ENCODE results near the gene HDC. TPM values are rescaled to one million over a fixed set of nuclear protein-coding genes. Genes with fewer than 3 reads are reported as not detected.

HDC gene
- polyA plus RNA-seq (2011; rRNA removed) (not detected in 2 replicates), polyA minus RNA-seq (2011; rRNA and poly(A)+ RNA removed) (not detected in 2 replicates)

- CTCF ChIA-PET, result no interaction called here
- Histone ChIP-seq H3K4me3 (ENCODE audit: low read depth, low read length) (no peak within 1 kb of the TSS), H3K27me3 (ENCODE audit: control insufficient read depth, insufficient read depth, low read length) (peaks cover 4% of the 10 kb centered on the region), H3K9me3 (ENCODE audit: control insufficient read depth, insufficient read depth, low read length) (no peaks in the 10 kb centered on the region; the same call in 1 of the 2 replicates), H3K27ac (ENCODE audit: low read depth, low read length) (no peak within 1 kb of the TSS)
- POLR2A ChIA-PET, result no interaction called here
- TF ChIP-seq CTCF (IDR thresholded peaks at IDR 0.05; ENCODE audit: low read depth, low read length), result no peak
- no peak for DNase-seq (ENCODE audit: low read depth, low spot score)
Observed at GRCh38 chr15:50265620-50266019, at the start of gene HDC. Gene HDC (minus strand): TSS chr15:50265726. CDS start chr15:50265623, 103 bp downstream.

- TF ChIP-seq CTCF (IDR thresholded peaks at IDR 0.05; ENCODE audit: low read depth, low read length), result no peak
- Histone ChIP-seq H3K4me3 (ENCODE audit: low read depth, low read length) (no peak overlapping the region), H3K27ac (ENCODE audit: low read depth, low read length) (no peak overlapping the region), H3K9me3 (ENCODE audit: control insufficient read depth, insufficient read depth, low read length) (peaks cover 3% of the 10 kb centered on the region; the same call in 1 of the 2 replicates), H3K27me3 (ENCODE audit: control insufficient read depth, insufficient read depth, low read length) (no peaks in the 10 kb centered on the region)
- no peak for DNase-seq (ENCODE audit: low read depth, low spot score)
- POLR2A ChIA-PET, result no interaction called here
- CTCF ChIA-PET, result interaction anchor here (0.8 to 3.9 kb wide), 2 partner anchors 164 to 168 kb away, joined by 4 to 82 read pairs; no protein-coding TSS in a partner anchor
Observed at GRCh38 chr15:50312636-50313035, 47.1 kb upstream of the HDC start.

- DNase-seq (ENCODE audit: low read depth, low spot score), result no peak
- Histone ChIP-seq H3K27ac (ENCODE audit: low read depth, low read length) (no peak overlapping the region), H3K27me3 (ENCODE audit: control insufficient read depth, insufficient read depth, low read length) (no peaks in the 10 kb centered on the region), H3K4me3 (ENCODE audit: low read depth, low read length) (no peak overlapping the region), H3K9me3 (ENCODE audit: control insufficient read depth, insufficient read depth, low read length) (no peaks in the 10 kb centered on the region)
- TF ChIP-seq CTCF (IDR thresholded peaks at IDR 0.05; ENCODE audit: low read depth, low read length), result no peak
- POLR2A ChIA-PET, result no interaction called here
- CTCF ChIA-PET, result interaction anchor here (1.0 kb wide), 1 partner anchor 8 kb away, joined by 3 read pairs; no protein-coding TSS in a partner anchor
Observed at GRCh38 chr15:50307799-50308198, 42.3 kb upstream of the HDC start.

- H3K27me3 ChIP-seq (ENCODE audit: control insufficient read depth, insufficient read depth, low read length), result no peaks in the 10 kb centered on the region
- no peak for DNase-seq (ENCODE audit: low read depth, low spot score)
- no peak overlapping the region for H3K27ac ChIP-seq (ENCODE audit: low read depth, low read length)
- no peak overlapping the region for H3K4me3 ChIP-seq (ENCODE audit: low read depth, low read length)
- CTCF ChIA-PET, result interaction anchor here (0.8 to 2.2 kb wide), 2 partner anchors 10 to 159 kb away, joined by 3 to 13 read pairs; no protein-coding TSS in a partner anchor
- H3K9me3 ChIP-seq (ENCODE audit: control insufficient read depth, insufficient read depth, low read length), result no peaks in the 10 kb centered on the region
- POLR2A ChIA-PET, result no interaction called here
- TF ChIP-seq CTCF (IDR thresholded peaks at IDR 0.05; ENCODE audit: low read depth, low read length), result no peak
Observed at GRCh38 chr15:50304836-50305235, 39.3 kb upstream of the HDC start.

- no peak overlapping the region for H3K4me3 ChIP-seq (ENCODE audit: low read depth, low read length)
- no peaks in the 10 kb centered on the region for H3K27me3 ChIP-seq (ENCODE audit: control insufficient read depth, insufficient read depth, low read length)
- DNase-seq (ENCODE audit: low read depth, low spot score), result no peak
- H3K9me3 ChIP-seq (ENCODE audit: control insufficient read depth, insufficient read depth, low read length), result no peaks in the 10 kb centered on the region
- ChIA-PET CTCF (interaction anchor here (1.0 to 1.8 kb wide), 2 partner anchors 13 to 14 kb away, joined by 3 to 10 read pairs; no protein-coding TSS in a partner anchor), POLR2A (no interaction called here)
- H3K27ac ChIP-seq (ENCODE audit: low read depth, low read length), result no peak overlapping the region
- no peak for TF ChIP-seq CTCF (IDR thresholded peaks at IDR 0.05; ENCODE audit: low read depth, low read length)
Observed at GRCh38 chr15:50302581-50302980, 37.1 kb upstream of the HDC start.

Data from AG04450 (cell line).